Hematopoietic multipotent progenitor cell treated with erythropoietin and hydrocortisone succinate and interleukin-3 and kit ligand, for 8 days (in vitro differentiated cells): ENCODE measurements around the gene IGDCC3.

ENCODE experiments used
- DNase-seq: peaks from one replicate; pipeline ENCODE4 v3.0.0-alpha.2; 2015

The IGDCC3 gene

GRCh38 chr15:65318870-65319356, 58.9 kb downstream of the IGDCC3 start:
- DNase-seq: peak; percentile 77

- no peak for DNase-seq
Observed at GRCh38 chr15:65312400-65312916, 65.3 kb downstream of the IGDCC3 start.

GRCh38 chr15:65311760-65312159, 66.0 kb downstream of the IGDCC3 start:
- no peak for DNase-seq

- DNase-seq: no peak
Observed at GRCh38 chr15:65310431-65311137, 67.2 kb downstream of the IGDCC3 start.

- no peak for DNase-seq
Observed at GRCh38 chr15:65309882-65310418, 67.9 kb downstream of the IGDCC3 start.

- DNase-seq: no peak
Observed at GRCh38 chr15:65307978-65308377, 69.8 kb downstream of the IGDCC3 start.

GRCh38 chr15:65306551-65306950, 71.3 kb downstream of the IGDCC3 start:
- DNase-seq: no peak

- DNase-seq: no peak
Observed at GRCh38 chr15:65305776-65306175, 72.0 kb downstream of the IGDCC3 start.

GRCh38 chr15:65305150-65305758, 72.5 kb downstream of the IGDCC3 start:
- no peak for DNase-seq

- DNase-seq: peak; percentile 98
Observed at GRCh38 chr15:65304381-65305149, 73.2 kb downstream of the IGDCC3 start, which contains the start of gene RNU5B-1. TSS of gene RNU5B-1 (plus strand) at chr15:65304677.

GRCh38 chr15:65303687-65304380, 74.0 kb downstream of the IGDCC3 start:
- peak; percentile 65 for DNase-seq

GRCh38 chr15:65302061-65302460, 75.7 kb downstream of the IGDCC3 start:
- DNase-seq: no peak

GRCh38 chr15:65300924-65301441, 76.8 kb downstream of the IGDCC3 start:
- DNase-seq: no peak

GRCh38 chr15:65298731-65299130, 79.1 kb downstream of the IGDCC3 start:
- DNase-seq: no peak

- DNase-seq: no peak
Observed at GRCh38 chr15:65292938-65293518, 84.8 kb downstream of the IGDCC3 start.

- no peak for DNase-seq
Observed at GRCh38 chr15:65290228-65290627, 87.6 kb downstream of the IGDCC3 start.

- peak; percentile 50 for DNase-seq
Observed at GRCh38 chr15:65289261-65289854, 88.4 kb downstream of the IGDCC3 start.

- no peak for DNase-seq
Observed at GRCh38 chr15:65287520-65287855, 90.3 kb downstream of the IGDCC3 start.

GRCh38 chr15:65286704-65287519, 90.9 kb downstream of the IGDCC3 start, which contains the start of gene PARP16:
TSS of gene PARP16 (minus strand) at chr15:65286883. CDS start at chr15:65286426, 457 bp downstream.
- DNase-seq: peak; percentile 90

GRCh38 chr15:65286069-65286703, 91.6 kb downstream of the IGDCC3 start:
- peak; percentile 36 for DNase-seq
